ENCODE results near the gene PDE2A.
A peak's percentile ranks its signal among the peaks of the same experiment; 100 is the strongest.

The PDE2A gene

GRCh38 chr11:72585762-72586311 lies 88.4 kb downstream of the PDE2A start:
- DNase-seq = peak; percentile 45

DNA sequence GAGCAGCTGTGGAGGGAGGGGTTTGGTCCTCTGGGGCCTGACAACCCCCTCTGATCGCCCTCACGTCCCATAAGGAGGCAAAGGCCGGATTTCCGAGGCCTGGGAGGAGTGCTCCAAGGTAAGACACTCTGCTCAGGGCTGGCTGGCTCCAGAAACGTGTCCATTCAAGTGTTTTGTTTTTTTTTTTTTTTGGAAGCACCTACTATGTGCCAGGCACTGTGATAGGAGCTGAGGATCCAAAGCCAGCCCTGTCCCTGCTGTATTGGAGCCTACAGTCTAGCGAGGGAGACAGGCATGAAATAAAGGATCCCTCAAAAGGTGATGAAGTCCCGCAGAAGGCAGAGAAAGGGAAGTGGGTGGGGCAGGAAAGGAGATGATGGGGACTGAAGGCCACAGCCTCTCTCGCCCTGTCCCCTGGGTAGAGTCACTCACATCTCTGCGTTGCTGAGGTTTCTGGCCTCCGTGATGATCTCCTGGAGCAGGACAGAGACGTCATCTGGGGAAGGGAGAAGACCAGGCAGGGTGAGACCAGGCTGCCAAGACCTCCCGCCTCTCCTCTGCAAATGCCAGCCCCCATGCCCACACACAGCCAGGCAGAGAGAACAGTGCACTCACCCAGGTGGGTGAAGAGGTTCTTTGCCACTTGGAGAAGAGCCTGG lies 89.2 kb downstream of the PDE2A start:
- DNase-seq = no peak

GRCh38 chr11:72584293-72584938 lies 89.8 kb downstream of the PDE2A start:
- no peak for DNase-seq

DNA sequence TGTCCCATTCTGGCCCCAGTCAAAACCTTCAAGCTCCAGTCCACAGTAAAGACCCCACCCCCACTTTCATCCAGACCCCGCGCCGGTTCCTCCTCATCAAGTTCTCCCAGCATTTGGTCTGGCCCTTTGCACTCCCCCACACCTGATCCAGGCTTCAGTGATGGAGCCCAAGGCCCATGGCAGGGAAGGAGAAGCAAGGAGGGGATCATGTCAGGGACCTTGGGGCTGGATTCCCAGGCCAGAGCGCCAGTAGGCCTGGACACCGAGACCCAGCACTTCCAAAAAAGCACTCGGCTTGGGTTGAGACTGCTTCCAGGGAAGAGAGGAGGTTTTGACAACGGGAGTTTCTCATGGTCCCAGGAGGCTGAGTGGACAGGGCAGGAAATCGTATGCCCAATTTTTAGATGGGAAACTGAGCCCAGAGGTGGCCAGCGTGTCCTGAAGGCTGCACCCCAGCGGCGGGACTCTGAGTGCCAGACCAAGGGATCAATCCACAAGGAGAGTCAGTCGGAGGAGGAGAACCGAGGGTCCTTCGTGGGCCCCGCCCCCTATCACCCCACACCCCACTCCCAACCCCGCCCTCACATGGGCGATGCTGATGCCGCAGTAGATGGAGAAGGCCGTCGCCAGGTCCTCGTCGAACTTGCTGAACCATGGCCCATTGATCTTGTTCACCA lies 90.5 kb downstream of the PDE2A start:
- DNase-seq = no peak

DNA sequence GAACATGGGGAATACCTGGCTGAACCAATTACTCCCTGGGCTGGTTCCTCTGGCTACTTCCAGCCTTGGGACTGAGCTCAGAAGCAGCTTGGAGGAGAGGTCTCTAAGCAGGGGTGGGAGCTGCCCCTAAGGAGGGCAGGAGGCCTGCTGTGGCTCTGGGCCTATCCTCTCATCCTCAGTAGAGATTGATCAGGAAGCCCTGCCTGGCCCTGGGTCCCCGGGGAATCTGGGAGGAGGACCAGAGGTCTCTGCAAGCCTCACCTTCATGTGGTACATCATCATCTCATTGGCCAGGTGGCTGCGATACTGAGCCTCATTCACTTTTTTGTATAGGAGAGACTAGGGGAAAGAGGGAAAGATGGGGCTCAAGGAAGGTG lies 91.1 kb downstream of the PDE2A start:
- DNase-seq = no peak

- DNase-seq = no peak
Measured at GRCh38 chr11:72582206-72583176, 91.7 kb downstream of the PDE2A start.

DNA sequence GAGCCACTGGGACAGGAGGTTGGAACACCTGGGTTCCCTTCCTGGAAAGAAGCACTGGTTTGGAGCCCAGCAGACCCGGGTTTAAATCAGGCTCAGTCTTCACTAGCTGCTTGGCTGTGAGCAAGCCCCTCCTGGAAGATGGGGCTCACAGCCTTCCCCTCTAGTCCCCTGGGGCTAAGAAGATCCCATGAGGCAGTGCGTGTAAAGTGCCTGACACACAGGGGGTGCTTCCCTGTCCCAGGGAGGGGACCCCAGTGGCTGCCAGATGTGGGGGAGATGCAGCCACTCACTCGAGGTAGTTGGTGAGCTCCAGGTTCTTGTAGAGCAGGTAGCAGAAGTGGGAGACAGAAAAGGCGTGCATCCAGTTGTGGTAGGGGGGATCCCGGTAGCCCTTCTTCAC lies 93.2 kb downstream of the PDE2A start:
- no peak for DNase-seq

DNA sequence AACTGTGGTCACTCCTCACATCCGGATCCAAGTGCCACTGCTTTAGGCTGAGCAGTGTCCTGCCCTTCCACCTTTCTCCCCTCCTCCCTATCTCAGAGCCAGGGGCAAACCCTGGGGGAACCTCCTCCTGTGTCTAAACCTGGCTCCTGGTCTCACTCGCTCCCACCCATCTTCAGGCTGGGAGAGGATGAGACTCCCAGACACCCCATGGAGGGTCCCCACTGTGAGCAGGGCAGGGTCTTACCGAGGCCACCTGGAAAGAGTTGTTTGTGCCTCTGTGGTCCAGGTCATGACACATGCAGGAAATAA lies 93.6 kb downstream of the PDE2A start:
- DNase-seq = no peak

- DNase-seq = no peak
Measured at GRCh38 chr11:72579816-72580641, 94.2 kb downstream of the PDE2A start.

DNA sequence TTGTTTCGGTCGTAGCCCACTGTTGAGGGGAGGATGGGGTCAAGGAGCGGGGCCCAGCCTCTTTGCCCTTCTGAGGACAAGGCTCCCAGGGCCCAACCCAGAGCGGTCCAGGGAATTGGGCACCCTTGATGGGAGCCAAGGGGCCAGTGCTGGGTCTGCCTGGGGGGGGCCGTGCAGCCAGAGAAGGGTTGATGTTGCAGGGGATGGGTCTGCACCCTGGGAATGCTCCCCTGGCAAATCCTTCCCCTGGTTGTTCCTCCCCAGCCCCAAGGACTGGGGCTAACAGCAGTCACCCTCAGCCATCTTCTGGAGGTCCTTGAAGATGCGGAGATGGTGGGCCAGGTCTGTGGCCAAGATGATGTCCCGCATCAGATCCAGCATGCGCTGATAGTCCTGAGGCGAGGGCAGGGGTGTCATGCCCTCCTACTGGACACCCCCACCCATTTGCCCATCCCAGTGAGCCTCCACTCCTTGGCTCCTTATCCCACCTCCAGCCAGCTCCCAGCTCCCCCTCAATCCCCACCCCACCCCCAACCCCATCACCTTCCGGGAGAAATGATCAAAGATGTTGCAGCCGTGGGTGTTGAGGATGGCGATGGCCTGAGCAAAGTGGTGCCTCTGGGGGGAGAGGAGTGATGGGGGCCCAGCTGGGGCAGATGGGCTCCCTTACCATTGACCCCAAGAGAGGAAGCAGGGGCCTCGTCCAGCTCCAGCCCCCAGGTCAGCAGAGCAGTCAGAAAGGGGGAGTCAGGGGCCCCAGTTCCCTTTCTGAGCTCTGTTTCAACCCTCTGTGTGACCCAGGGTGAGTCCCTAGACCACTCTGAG lies 95.0 kb downstream of the PDE2A start:
- no peak for DNase-seq

DNA sequence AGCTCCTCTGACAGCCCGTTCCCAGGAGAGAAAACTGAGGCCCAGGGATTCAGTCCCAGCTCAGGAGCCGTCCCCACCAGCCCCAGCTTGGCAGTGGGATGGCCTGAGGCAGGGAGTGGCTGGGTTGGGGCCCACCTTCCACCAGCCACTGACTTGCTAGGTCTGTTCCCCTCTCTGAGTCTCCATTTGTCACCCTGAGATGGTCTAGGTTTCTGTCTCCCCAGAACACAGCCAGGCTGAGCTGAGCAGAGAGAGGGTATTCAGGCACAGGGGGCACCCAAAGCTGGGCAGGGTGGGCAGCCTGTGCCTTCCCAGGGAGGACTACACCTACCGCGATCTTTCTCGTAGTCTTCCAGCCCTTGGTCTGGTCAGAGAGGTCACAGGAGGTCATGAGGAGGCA lies 95.7 kb downstream of the PDE2A start:
- no peak for DNase-seq

DNA sequence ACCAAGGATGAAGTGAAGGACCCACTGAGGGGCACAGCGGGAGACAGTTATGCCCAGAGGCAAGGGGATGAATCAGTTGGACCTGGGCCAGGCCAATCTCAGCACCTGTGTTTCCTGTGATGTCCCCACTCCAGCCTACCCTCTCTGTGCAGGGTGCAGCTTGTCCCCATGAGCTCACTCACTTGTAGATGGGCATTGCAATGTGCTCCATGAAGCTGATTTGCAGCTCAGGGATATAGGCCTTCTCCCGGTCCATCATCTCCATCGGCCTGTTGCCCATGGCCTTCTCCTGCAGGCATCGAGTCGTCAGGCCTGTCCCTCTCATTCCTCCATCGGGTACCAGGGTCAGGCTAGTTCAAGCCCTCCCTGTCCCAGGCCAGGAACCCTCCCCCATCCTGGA lies 96.2 kb downstream of the PDE2A start:
- no peak for DNase-seq

GRCh38 chr11:72577271-72577721 lies 96.9 kb downstream of the PDE2A start:
- no peak for DNase-seq

DNA sequence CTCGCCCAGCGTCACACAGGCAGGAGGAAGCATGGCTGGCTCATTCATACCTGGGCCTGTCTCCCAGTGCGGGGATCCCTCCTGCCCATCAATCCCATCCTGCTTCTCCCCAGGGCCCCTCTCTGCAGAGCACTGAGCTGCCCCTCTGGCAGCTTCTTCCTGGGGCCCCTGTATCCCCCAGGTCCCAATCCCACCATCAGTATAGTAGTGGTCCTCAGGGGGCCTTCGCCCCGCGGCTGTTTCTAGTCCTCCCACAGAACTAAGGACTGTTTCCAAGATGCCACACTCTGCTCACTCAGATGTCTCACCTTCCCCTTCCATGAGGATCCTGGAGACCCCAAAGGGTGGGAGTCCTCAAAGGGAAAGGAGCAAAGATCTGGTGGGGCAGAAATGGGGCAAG lies 97.6 kb downstream of the PDE2A start:
- DNase-seq = no peak

- DNase-seq = no peak
Measured at GRCh38 chr11:72576243-72576595, 98.0 kb downstream of the PDE2A start.

GRCh38 chr11:72575533-72576242 lies 98.5 kb downstream of the PDE2A start:
- no peak for DNase-seq

GRCh38 chr11:72574548-72575460 lies 99.4 kb downstream of the PDE2A start:
- DNase-seq = no peak

DNA sequence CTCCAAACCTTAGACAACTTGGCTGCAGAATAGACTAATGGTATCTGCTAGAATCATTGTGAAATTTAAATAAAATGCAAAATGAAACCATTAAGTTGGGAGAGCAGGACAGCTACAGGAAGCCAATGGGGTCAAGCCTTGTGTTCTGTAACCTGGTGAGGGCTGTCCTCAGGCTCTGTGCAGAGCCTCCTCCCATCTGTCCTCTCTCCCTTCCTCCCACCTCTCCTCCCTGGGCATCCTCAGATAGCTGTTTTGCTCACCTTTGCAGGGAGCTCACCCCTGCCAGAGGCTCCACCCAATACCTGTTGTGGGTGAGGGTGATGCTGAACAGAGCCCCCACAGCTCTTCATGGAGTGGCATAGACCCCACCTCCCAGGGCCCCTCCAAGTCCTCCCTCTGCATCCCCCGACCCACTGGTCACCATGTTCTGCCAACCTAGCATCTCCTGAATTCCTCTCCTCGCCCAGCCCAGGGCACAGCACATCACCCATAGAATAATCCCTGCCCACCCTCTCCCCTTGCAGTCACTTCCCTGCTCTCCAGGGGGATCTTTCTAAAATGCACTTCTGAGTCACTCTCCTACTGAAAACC lies 100.3 kb downstream of the PDE2A start:
- DNase-seq = no peak
